DMS 273 (cell line): ENCODE measurements around the gene KCNJ12.
A peak's percentile ranks its signal among the peaks of the same experiment; 100 is the strongest.
"Not testable (repeated sequence)": the region's sequence is repeated elsewhere in the genome, so short reads cannot be mapped to it uniquely, and the experiment has no call there.

Experiments used
- DNase-seq: peaks from one replicate; lab custom pipeline; 2025; ENCODE audit not compliant: unreplicated experiment; lab: John Stamatoyannopoulos, UW

The KCNJ12 gene

GRCh38 chr17:21419299-21420239, 43.4 kb downstream of the KCNJ12 start:
- peak; percentile 24 for DNase-seq

GRCh38 chr17:21420503-21421090, 44.4 kb downstream of the KCNJ12 start:
- not testable (repeated sequence) for DNase-seq

- DNase-seq = peak; percentile 23
Measured at GRCh38 chr17:21421421-21422310, 45.5 kb downstream of the KCNJ12 start.

- DNase-seq = peak; percentile 43
Measured at GRCh38 chr17:21422311-21423189, 46.4 kb downstream of the KCNJ12 start.

GRCh38 chr17:21423190-21423493, 47.0 kb downstream of the KCNJ12 start:
- not testable (repeated sequence) for DNase-seq

GRCh38 chr17:21424697-21425096, 48.5 kb downstream of the KCNJ12 start:
- not testable (repeated sequence) for DNase-seq

GRCh38 chr17:21425321-21425720, 49.2 kb downstream of the KCNJ12 start:
- DNase-seq = no peak

- no peak for DNase-seq
Measured at GRCh38 chr17:21425736-21426135, 49.6 kb downstream of the KCNJ12 start.

GRCh38 chr17:21426246-21426645, 50.1 kb downstream of the KCNJ12 start:
- DNase-seq = not testable (repeated sequence)

GRCh38 chr17:21426876-21427275, 50.7 kb downstream of the KCNJ12 start:
- not testable (repeated sequence) for DNase-seq

GRCh38 chr17:21427727-21428126, 51.6 kb downstream of the KCNJ12 start:
- not testable (repeated sequence) for DNase-seq

GRCh38 chr17:21428752-21429424, 52.7 kb downstream of the KCNJ12 start:
- DNase-seq = not testable (repeated sequence)

- DNase-seq = not testable (repeated sequence)
Measured at GRCh38 chr17:21429921-21430628, 53.9 kb downstream of the KCNJ12 start.

GRCh38 chr17:21433971-21434370, 57.8 kb downstream of the KCNJ12 start:
- not testable (repeated sequence) for DNase-seq

GRCh38 chr17:21434976-21435375, 58.8 kb downstream of the KCNJ12 start:
- not testable (repeated sequence) for DNase-seq

GRCh38 chr17:21436481-21436880, 60.3 kb downstream of the KCNJ12 start:
- DNase-seq = not testable (repeated sequence)

GRCh38 chr17:21436883-21437836, 61.0 kb downstream of the KCNJ12 start:
- not testable (repeated sequence) for DNase-seq
